T-helper 9 cell (primary cell): ENCODE results near the gene GBGT1.
A peak's percentile ranks its signal among the peaks of the same experiment; 100 is the strongest.

Experiments used
- DNase-seq: peaks from one replicate; pipeline ENCODE4 v3.0.0-alpha.2; 2020

Gene GBGT1

GRCh38 chr9:133142684-133143622 lies 20.8 kb downstream of the GBGT1 start:
- DNase-seq: no peak

- DNase-seq: peak; percentile 85
Measured at GRCh38 chr9:133141833-133142595, 21.7 kb downstream of the GBGT1 start.

- no peak for DNase-seq
Measured at GRCh38 chr9:133140606-133141005, 23.1 kb downstream of the GBGT1 start.

- DNase-seq: no peak
Measured at GRCh38 chr9:133140174-133140505, 23.6 kb downstream of the GBGT1 start.

- DNase-seq: no peak
Measured at GRCh38 chr9:133139246-133140173, 24.2 kb downstream of the GBGT1 start.

GRCh38 chr9:133137451-133138231 lies 26.1 kb downstream of the GBGT1 start:
- no peak for DNase-seq

- DNase-seq: peak; percentile 53
Measured at GRCh38 chr9:133135146-133135745, 28.5 kb downstream of the GBGT1 start.

GRCh38 chr9:133134388-133135145 lies 29.1 kb downstream of the GBGT1 start:
- DNase-seq: no peak

- peak; percentile 83 for DNase-seq
Measured at GRCh38 chr9:133133681-133134387, 29.9 kb downstream of the GBGT1 start.

- no peak for DNase-seq
Measured at GRCh38 chr9:133132174-133132573, 31.5 kb downstream of the GBGT1 start.

- no peak for DNase-seq
Measured at GRCh38 chr9:133131506-133131905, 32.2 kb downstream of the GBGT1 start.

GRCh38 chr9:133130685-133131244 lies 32.9 kb downstream of the GBGT1 start:
- peak; percentile 61 for DNase-seq

- DNase-seq: no peak
Measured at GRCh38 chr9:133129001-133129795, 34.5 kb downstream of the GBGT1 start.

- no peak for DNase-seq
Measured at GRCh38 chr9:133128152-133128551, 35.6 kb downstream of the GBGT1 start.

GRCh38 chr9:133127340-133127981 lies 36.3 kb downstream of the GBGT1 start:
- DNase-seq: peak; percentile 64

- no peak for DNase-seq
Measured at GRCh38 chr9:133126697-133127339, 36.9 kb downstream of the GBGT1 start.

- no peak for DNase-seq
Measured at GRCh38 chr9:133125941-133126696, 37.6 kb downstream of the GBGT1 start.
